UCSD-AML1 (cell line): ENCODE data around the gene MIER2.
"Not testable (repeated sequence)": the region's sequence is repeated elsewhere in the genome, so short reads cannot be mapped to it uniquely, and the experiment has no call there.

Experiments
- DNase-seq: peaks from one replicate; lab custom pipeline; 2025; ENCODE audit not compliant: unreplicated experiment; lab: John Stamatoyannopoulos, UW

Gene MIER2

DNA sequence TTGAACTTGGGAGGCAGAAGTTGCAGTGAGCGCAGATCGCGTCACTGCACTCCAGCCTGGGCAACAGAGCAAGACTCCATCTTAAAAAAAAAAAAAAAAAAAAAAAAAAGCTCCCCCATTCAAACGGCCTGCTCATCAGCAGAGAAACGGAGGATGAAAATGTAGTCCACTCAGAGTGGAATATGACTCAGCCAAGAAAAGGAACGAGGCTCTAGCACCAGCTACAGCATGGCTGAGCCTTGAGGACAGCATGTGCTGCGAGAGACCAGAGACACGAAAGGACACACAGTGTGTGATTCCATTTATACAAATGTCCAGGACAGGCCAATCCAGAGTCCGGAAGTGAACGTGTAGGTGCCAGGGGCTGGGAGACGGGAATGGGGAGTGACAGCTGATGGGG is 18.1 kb upstream of the MIER2 start:
- no peak for DNase-seq

DNA sequence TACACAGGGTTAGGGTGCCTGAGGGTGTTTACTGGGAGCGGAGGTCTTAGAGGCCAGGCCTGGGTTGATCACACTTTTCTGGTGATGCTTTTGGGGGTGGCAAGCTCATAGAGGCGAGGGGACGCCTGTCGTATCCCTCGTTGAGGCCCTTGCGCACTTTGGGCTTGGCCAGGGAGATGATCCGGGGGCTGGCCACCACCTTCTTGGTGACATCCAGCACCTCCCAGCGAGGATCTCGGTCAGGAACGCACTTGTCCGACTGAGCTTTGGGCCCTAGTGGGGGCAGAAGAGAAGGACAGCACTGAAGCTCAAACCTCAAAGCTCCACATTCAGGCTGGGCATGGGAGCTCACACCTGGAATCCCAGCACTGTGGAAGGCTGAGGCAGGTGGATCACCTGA is 17.6 kb upstream of the MIER2 start:
- no peak for DNase-seq

DNA sequence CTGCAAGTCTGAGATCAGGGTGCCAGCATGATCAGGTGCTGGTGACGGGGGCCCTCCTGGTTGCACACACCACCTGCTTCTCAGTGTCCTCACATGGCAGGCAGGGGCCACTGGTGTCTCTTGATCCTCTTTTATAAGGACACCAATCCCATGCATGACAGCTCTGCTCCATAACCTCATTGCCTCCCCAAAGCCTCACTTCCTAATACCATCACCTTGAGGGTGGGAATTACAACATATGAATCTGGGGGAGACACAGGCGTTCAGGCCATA is 15.0 kb upstream of the MIER2 start:
- no peak for DNase-seq

DNA sequence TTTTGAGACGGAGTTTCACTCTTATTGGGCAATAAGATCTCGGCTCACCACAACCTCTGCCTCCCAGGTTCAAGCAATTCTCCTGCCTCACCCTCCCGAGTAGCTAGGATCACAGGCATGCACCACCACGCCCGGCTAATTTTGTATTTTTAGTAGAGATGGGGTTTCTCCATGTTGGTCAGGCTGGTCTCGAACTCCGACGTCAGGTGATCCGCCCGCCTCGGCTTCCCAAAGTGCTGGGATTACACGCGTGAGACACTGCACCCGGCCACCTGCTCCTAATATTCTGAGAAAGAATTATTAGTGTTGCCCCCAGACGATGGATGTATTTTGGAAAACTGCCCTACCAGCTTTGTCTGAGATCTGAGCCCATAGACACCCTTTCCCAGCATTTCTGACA is 10.9 kb upstream of the MIER2 start:
- DNase-seq, result not testable (repeated sequence)

DNA sequence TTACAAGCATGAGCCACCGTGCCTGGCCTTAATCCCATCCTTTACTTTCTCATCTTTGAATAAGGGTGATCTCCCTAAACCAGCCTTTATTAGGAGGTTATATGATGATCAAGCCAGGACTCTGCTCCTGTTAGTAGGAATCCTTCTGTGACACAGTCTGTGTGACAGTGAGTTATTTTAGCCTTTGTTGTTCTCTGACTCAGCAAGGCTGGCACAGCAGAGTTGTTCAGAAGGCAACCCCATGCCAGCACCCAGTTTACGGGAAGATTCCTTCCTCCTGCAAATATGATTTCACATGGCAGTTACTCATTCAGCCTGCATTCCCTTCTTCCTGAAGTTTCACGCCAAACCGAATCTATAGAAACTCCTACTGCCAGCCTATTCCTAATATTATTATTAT is 10.5 kb upstream of the MIER2 start:
- DNase-seq, result no peak

DNA sequence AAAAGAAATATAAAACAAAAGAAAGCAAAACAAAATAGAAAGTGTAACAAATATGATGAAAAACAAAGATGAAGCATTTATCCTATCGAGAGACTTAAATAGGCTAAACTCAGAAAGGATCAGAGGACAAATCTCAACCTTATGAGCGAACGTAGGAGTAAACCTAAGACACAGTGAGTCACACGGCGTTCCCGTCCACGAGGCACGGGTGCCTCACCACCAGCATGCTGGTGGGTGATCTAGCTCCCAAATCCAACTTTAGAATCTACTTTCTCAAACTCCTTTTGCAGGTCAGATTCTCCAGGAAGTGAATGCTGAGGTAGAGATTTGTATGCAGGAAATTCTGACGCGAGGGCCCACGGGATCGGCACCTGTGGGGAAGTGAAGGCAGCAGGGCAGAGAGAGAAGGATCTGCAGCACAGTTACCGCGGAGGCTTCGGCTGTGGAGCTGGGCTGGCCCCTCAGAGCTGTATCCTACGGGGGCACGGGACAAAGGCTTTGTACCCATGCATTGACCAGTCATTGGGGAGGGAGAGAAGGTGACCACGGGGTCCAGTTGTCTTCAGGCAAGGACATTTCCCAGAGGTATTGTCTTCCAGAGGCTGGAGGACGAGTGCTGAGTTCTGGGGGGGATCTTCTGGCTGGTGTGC is 7.5 kb upstream of the MIER2 start:
- no peak for DNase-seq

DNA sequence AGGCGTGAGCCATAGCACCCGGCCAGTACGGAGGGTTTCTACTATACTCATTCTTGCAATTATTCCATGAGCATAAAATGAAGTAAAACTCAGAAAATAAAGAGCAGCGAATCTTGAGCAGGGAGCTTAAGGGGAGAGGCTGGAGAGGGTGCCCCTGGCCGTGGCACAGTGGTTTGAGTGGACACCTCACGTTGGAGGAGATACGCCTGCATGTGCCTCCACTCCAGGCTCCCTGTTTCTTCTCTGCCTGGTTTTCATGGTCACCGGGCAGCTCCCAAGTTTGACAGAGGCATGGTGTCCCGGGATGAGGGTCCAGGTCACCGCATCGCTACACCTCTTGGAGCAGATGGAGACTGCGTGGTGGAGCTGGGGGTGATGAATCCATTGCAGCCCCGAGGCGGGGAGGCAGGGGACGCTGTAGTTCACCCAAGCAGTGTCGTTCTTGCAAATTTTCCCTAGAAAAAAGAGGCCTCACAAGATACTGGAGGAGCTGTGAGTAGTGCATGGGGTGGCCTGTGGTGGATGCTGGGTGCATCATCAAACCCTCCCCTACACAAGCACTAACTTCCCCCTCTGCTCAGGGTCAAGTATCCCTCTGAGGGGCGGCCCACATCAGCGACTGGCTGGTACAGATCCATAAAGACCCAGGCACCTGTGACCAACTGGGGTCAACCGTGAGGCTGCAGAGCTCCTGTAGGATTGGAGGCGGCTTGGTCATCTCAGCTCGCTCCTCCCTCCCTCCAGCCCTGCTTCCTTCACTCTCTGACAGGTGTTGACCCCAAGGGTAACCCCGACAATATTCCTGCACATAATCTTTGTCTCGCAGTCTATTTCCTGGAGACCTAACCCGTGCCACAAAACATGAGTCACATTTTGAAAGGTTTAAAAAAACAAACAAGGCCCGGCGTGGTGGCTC is 3.6 kb upstream of the MIER2 start:
- DNase-seq, result peak; percentile 22

DNA sequence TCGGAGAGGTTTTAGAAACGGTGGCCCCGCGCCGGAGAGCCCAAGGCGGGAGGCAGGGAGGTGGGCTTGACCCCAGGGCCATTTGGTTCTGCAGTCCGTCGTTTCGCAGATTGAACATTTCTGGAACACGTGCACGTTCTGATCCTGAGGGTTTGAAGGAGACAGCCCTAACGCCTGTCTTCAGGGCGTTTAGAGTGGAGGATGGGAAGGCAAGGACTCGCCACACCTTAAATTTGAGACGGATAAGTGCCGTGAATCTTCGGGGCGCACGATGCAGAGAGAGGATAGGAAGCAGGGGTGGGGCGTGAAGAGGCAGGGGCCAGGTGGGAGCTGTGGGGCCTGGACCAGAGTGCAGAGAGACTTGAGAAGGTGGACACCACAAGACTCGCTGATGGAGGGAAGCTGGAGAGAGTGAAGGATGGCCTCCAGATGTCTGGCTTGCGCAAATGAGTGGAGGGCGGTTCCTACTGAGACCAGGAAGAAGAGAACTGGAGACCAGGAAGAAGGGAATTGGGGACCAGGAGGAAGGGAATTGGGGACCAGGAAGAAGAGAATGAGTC is 804 bp upstream of the MIER2 start:
- no peak for DNase-seq

DNA sequence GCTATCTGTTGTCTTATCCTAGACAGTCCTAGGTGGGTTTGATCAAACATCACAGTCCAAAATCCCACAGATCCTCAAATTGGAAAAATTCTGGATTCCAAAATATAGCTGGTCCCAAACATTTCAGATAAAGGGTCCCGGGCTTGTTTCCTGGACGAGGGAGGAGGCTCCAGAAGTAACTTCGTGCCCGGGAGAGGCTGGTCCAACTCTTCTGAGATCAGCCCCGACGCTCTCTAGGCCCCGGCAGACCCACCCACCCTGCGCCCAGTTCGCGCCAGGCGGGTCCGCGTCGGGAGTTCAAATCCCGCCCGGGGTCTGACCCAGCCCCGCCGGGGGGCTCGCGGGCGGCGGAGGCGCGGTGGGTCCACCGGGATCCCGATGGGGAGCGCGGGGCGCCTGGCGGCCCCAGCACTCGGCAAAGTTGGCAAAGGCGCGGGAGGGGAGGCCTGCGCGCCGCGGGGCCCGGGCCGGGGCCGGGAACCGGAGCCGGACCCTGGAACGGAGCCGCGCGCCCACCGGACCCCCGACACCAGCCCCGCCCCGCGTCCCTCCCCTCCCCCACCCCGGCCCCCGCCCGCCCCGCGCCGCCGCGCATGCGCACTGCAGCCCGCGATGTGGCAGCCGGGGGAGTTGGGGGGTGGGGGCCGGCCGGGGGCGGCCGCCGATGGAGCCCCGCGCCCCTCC is 513 bp downstream of the MIER2 start:
- DNase-seq, result peak; percentile 63

DNA sequence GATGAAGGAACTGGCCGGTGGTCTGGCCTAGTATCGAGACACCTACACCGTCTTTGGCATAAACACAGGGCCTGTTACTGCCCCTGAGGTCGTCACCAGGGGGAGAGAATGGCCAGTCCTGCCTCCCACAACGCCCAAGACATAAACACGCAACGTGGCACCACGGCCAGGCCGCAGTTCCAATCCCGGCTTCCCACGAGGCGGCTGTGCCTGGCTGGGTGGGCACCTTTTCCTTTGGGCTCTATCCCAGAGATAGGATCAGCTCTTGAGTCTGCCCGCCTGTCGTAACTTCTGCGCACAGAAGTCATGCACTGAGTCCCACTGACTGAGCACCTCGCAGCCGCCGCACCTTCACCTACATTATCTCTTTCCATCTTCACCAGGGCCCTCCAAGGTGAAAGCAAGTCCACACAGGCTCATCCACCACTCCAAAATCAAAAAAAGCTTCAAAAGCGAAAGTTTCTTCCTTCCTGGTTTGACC is 1.1 kb downstream of the MIER2 start:
- no peak for DNase-seq

DNA sequence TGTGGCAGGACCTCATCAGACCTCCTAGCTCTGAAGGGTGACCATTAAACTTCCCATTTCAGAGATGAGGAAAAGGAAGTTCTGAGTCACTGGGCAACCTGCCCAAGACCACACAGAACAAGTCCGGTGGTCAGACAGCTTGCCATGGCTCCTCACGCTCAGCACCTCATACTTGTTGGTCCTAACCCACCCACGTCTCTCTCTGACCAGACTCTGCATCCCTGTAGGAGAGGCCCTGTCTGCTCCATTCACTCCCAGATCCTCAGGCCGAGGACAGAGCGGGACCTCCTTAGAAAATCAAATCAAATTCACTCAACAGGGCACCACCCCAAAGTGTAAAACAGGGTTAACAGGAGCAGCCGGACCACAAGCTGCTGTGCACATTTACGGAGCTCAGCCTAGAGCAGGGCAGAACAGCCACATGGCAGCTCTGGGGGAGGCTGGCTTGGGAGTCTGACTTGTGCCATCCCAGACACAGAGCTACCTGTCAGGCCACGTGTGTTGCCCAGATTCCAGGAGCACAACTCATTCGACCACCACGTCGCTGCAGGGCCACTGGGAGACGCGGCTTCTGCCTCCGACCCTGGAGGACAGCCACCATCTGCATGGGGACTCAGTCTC is 1.7 kb downstream of the MIER2 start:
- peak; percentile 52 for DNase-seq

DNA sequence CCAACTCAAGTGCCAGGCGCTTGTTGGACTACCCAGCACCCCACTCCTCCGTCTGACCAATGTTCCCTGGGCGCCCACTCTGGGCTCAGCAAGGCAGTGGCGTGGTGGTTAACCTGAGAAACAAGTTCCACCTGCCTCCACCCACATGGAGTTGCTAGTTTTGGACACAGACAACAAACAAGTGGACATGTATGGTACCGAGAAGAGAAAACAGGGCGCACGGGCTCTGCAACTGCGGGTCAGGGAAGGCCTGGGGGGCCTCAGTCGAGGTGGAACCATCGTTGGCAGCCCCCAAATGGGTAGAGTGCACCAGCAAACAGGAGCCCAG is 2.5 kb downstream of the MIER2 start:
- DNase-seq, result no peak

DNA sequence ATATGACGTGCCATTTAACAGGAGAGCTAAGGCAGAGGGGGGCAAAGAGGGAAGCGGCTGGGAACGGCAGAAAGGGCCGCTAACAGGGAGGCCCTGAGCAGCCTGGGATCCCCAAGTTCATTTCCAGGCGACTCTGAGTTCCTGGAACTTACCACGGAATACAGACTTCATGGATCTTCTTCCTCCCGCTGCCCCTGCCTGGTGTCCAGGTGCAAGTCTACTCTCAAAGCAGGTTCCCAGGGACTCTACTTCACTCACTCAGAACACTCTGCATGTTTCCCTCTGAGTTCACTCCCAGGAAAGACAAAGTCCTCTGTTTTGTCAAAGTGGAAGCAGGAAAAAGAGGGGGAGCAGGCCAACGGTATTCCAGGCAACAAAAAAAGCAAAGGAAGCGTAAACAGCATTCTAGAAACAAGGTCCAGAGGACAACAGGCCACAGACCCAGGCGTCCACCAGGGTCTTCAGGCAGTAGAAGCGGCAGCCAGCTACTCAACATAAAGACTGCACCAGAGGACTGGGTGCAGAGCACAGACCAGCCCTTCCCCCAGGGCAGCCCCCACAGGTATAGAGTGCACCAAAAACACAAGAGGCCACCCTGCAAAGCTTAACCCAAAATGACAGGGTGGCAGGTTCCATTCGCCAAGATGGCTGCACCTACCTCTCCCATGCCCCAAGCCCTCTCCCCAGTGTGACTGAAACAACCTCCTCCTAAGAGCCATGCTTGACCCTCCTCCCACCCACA is 3.0 kb downstream of the MIER2 start:
- DNase-seq, result no peak

DNA sequence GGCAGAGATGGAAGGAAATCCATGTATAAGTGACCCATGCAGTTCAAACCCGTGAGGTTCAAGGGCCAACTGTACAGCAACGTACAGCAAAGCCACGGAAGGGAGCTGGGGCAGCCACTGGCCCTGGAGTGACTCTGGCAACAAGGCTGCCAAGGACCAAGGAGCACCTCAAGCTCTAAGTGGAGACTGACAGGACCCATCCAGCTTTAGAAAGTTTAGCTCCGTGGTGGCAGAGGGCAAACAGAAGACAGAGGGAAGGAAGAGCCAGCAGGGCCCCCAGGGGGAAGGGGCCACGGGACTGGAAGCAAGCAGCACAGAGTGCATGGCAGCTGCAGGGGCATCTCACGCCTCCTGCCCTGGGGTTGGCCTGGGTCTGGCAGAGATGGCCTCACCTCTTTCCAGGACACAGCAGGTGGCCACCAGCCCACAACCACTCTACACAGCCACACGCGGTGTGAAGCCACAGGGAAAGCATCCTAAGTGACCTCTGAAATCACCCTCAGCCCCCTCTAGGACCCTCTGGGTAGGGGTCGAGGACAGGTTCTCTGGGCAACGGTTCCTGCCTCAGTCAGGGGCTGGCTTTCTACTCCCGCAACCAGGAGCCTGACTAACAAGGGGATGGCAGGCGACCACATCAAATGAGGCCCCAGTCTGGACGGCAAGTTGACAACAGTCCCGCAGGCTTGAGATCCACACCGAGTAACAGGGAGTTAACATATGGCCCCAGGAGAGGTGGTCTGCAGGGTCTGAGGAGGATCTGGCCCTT is 3.8 kb downstream of the MIER2 start:
- DNase-seq, result no peak

DNA sequence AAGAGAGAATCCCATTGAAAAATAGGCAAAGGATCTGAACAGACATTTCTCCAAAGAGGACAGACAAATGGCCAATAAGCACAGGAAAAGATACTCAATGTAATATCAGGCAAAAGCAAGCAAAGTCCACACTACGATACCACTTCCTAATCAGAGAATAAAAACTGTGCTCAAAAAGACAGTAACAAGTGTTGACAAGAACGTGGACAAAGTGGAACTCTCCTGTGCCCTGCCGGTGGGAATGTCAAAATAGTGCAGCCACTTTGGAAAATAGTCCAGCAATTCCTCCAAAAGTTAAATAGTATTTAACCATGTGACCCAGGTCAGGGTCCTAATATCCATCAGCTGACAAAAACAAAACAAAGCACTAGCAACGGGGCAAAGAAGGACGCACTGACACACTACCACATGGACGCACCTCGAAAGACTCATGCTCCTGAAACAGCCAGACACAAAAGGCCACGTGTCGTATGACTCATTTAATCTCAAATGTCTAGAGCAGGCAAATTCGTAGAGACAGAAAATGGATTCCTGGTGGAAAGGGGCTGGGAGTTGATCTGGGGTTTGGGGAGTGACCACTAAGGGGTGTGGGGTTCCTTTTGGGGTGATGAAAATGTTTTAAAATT is 5.2 kb downstream of the MIER2 start:
- DNase-seq, result no peak

DNA sequence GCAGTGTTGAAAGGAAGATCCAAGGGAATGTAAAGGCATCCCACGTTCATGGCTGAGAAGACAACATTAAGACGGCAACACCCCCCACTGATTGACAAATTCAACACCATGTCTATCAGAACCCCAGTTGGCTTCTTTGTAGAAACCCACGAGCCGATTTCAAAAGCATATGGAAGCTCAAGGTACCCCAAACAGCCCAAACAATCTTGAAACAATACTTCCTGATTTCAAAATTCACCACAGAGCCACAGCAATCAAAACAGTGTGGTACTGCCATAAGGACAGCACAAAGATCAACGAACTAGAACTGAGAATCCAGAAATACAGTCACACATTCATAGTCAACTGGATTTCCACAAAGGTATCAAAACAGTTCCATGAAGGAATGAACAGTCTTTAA is 6.2 kb downstream of the MIER2 start:
- no peak for DNase-seq

DNA sequence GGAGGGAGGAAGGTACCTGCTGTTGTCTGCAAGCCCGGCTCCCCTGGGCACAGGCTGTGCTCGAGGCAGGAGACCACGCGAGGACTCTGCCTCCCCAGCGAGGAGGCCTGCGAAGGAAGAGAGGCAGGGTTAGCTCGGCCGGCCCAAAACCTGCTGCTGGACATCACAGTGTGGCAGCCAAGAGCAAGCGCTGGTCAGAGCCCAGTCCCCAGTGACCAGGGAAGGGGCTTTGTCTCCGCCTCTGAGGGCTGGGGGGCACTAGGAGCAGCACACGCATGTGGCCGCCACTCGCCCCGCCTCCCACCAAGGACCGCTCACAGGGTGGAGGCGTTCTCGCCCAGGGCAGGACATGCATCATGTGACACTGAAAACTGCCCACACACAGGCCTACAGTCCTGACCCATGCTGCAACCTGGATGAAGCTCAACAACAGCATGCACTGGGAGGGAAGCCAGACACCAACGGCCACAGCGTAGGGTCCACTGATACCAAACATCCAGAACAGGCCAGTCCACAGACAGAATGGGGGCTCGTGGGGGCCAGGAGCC is 8.5 kb downstream of the MIER2 start:
- no peak for DNase-seq

DNA sequence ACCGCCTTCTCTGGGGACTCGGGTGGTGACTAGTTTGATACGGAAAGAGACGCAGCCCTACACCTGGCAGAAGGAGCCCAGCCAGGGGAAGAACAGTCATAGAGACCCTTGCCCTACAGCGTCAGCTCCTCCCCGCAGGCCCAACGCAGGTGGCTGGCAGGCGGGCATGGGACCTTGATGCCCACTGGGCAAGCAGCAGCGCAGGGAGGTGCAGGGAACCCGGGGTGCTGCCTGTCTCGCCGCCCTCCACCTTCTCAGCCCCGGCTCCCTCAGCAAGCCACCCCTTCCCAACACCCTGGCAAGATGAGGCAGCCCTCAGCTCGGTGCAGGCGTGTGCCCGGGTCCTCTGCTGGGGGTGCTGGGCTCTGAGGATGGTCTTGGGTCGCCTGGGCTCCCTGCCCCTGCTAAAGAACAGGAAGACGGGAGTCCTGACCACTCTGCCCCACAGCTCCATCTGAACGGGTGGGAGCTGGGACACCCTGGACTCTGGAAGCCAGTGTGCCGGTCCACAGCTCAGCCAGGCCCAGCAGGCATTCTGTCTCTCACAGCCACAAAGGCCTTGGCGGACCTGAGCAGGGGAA is 9.0 kb downstream of the MIER2 start:
- DNase-seq, result no peak

DNA sequence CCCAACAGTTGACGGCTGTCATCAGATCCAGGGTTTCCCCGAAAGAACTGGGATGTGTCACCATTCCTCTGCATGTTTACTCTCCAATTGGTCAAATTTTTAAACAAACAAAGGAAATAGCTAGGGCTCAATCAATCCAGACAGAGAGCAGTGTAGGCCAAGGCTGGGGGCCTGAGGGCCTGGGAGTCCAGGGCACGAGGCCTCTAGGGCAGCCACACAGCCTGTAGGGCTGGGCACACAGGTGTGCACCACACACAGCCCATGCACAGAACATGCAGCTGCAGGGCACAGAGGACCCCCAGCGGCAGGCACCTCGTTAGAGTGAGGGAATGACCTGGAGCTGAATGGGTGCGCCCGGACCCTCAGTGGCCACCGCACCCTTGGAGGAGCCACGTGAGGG is 9.5 kb downstream of the MIER2 start:
- DNase-seq, result no peak
